ENCODE results near the gene ATP1A2.

ATP1A2 gene

GRCh38 chr1:160092366-160093068, 23.0 kb upstream of the ATP1A2 start:
- no peak for TF ChIP-seq CTCF (IDR thresholded peaks at IDR 0.05; ENCODE audit: insufficient read depth, low read depth, low read length, missing control alignments)
- H3K4me3 ChIP-seq (ENCODE audit: low read length) = no peak overlapping the region
- DNase-seq (ENCODE audit: low read depth) = no peak

GRCh38 chr1:160093069-160093395, 22.5 kb upstream of the ATP1A2 start:
- DNase-seq (ENCODE audit: low read depth) = no peak
- TF ChIP-seq CTCF (IDR thresholded peaks at IDR 0.05; ENCODE audit: insufficient read depth, low read depth, low read length, missing control alignments) = no peak
- H3K4me3 ChIP-seq (ENCODE audit: low read length) = no peak overlapping the region

- TF ChIP-seq CTCF (IDR thresholded peaks at IDR 0.05; ENCODE audit: insufficient read depth, low read depth, low read length, missing control alignments) = no peak
- DNase-seq (ENCODE audit: low read depth) = no peak
- H3K4me3 ChIP-seq (ENCODE audit: low read length) = no peak overlapping the region
Measured at GRCh38 chr1:160093624-160094290, 21.8 kb upstream of the ATP1A2 start.

- no peak for TF ChIP-seq CTCF (IDR thresholded peaks at IDR 0.05; ENCODE audit: insufficient read depth, low read depth, low read length, missing control alignments)
- DNase-seq (ENCODE audit: low read depth) = no peak
- H3K4me3 ChIP-seq (ENCODE audit: low read length) = no peak overlapping the region
Measured at GRCh38 chr1:160094291-160094625, 21.3 kb upstream of the ATP1A2 start.

GRCh38 chr1:160094806-160095205, 20.8 kb upstream of the ATP1A2 start:
- no peak overlapping the region for H3K4me3 ChIP-seq (ENCODE audit: low read length)

GRCh38 chr1:160095382-160096105, 20.0 kb upstream of the ATP1A2 start:
- no peak for DNase-seq (ENCODE audit: low read depth)
- TF ChIP-seq CTCF (IDR thresholded peaks at IDR 0.05; ENCODE audit: insufficient read depth, low read depth, low read length, missing control alignments) = no peak
- H3K4me3 ChIP-seq (ENCODE audit: low read length) = no peak overlapping the region

More at GRCh38 chr1:160094806-160095205, 20.8 kb upstream of the ATP1A2 start:
- no peak for DNase-seq (ENCODE audit: low read depth)
- TF ChIP-seq CTCF (IDR thresholded peaks at IDR 0.05; ENCODE audit: insufficient read depth, low read depth, low read length, missing control alignments) = no peak
